HEK293 (cell line): ENCODE data around the gene RPP30.

Source experiments
- CTCF ChIA-PET: fragments of 350-600 bp; formaldehyde crosslinking; extraction: SDS; loops from one replicate; lab custom pipeline; 2021; ENCODE audit warnings: antibody characterized with exemption; lab: Yijun Ruan, JAX
- POLR2A ChIA-PET: fragments of 300-600 bp; formaldehyde crosslinking; extraction: SDS; loops from one replicate; lab custom pipeline; 2020; ENCODE audit warnings: antibody characterized with exemption, inconsistent platforms; lab: Yijun Ruan, JAX
- H3K27ac ChIP-seq: fragments of 200-500 bp; sonication (Bioruptor generic); 2 replicates; pipeline ENCODE4 v1.5.1; 2014; ENCODE audit warnings: low read depth, low read length, control low read depth, inconsistent platforms; ENCODE audit errors: extremely low read depth
- H3K36me3 ChIP-seq, 2 experiments: fragments of 200-500 bp in 1 of 2; sonication (Bioruptor generic) in 1 of 2; 1 replicate in 1 of 2; 2 replicates in 1 of 2; pipeline ENCODE4 v1.5.1; 2014 to 2017; ENCODE audit warnings: inconsistent platforms in 2 of 2, low read length in 2 of 2; ENCODE audit not compliant: control insufficient read depth in 2 of 2, insufficient read depth in 1 of 2
- H3K4me1 ChIP-seq: fragments of 200-500 bp; sonication (Bioruptor generic); 2 replicates; pipeline ENCODE4 v1.5.1; 2014; ENCODE audit warnings: mild to moderate bottlenecking, low read length, inconsistent platforms; ENCODE audit not compliant: control insufficient read depth, insufficient read depth
- H3K4me3 ChIP-seq: 2 replicates; pipeline ENCODE4 v1.5.1; 2011; ENCODE audit warnings: low read depth, mild to moderate bottlenecking, control low read depth, low read length, moderate library complexity
- H3K9me3 ChIP-seq: fragments of 200-500 bp; sonication (Bioruptor generic); 2 replicates; pipeline ENCODE4 v1.5.1; 2014; ENCODE audit warnings: low read depth, low read length, inconsistent platforms; ENCODE audit not compliant: control insufficient read depth, insufficient read depth
- EGR2 ChIP-seq: fragments of 450-650 bp; formaldehyde crosslinking; IDR thresholded peaks from 2 replicates; pipeline ENCODE4 v1.5.1; 2016; ENCODE audit warnings: low read depth, missing biosample characterization, missing genetic modification characterization
- GLIS1 ChIP-seq: fragments of 450-650 bp; formaldehyde crosslinking; IDR thresholded peaks from 2 replicates; pipeline ENCODE4 v1.5.1; 2016; ENCODE audit warnings: missing biosample characterization, missing genetic modification characterization
- GLIS2 ChIP-seq: fragments of 450-650 bp; formaldehyde crosslinking; IDR thresholded peaks from 2 replicates; pipeline ENCODE4 v1.5.1; 2016; ENCODE audit warnings: missing biosample characterization, missing genetic modification characterization
- OSR2 ChIP-seq: fragments of 450-650 bp; formaldehyde crosslinking; IDR thresholded peaks from 2 replicates; pipeline ENCODE4 v1.5.1; 2016; ENCODE audit warnings: missing biosample characterization, missing genetic modification characterization
- PRDM4 ChIP-seq: fragments of 450-650 bp; formaldehyde crosslinking; IDR thresholded peaks from 2 replicates; pipeline ENCODE4 v1.5.1; 2017; ENCODE audit warnings: missing biosample characterization, missing genetic modification characterization
- SCRT1 ChIP-seq: fragments of 450-650 bp; formaldehyde crosslinking; IDR thresholded peaks from 2 replicates; pipeline ENCODE4 v1.5.1; 2016; ENCODE audit warnings: missing biosample characterization, missing genetic modification characterization, borderline replicate concordance
- SP2 ChIP-seq: fragments of 450-650 bp; formaldehyde crosslinking; IDR thresholded peaks from 2 replicates; pipeline ENCODE4 v1.5.1; 2016; ENCODE audit warnings: missing biosample characterization, missing genetic modification characterization
- SP7 ChIP-seq: fragments of 450-650 bp; formaldehyde crosslinking; IDR thresholded peaks from 2 replicates; pipeline ENCODE4 v1.5.1; 2016; ENCODE audit warnings: missing biosample characterization, missing genetic modification characterization
- ZEB2 ChIP-seq: fragments of 450-650 bp; formaldehyde crosslinking; IDR thresholded peaks from 2 replicates; pipeline ENCODE4 v1.5.1; 2016; ENCODE audit warnings: missing biosample characterization, missing genetic modification characterization
- ZNF121 ChIP-seq: fragments of 450-650 bp; formaldehyde crosslinking; IDR thresholded peaks from 2 replicates; pipeline ENCODE4 v1.5.1; 2016; ENCODE audit warnings: missing biosample characterization, missing genetic modification characterization
- ZNF157 ChIP-seq: fragments of 450-650 bp; formaldehyde crosslinking; IDR thresholded peaks from 2 replicates; pipeline ENCODE4 v1.5.1; 2016; ENCODE audit warnings: missing biosample characterization, missing genetic modification characterization
- ZNF16 ChIP-seq: fragments of 450-650 bp; formaldehyde crosslinking; IDR thresholded peaks from 2 replicates; pipeline ENCODE4 v1.5.1; 2016; ENCODE audit warnings: low read depth, missing biosample characterization, missing genetic modification characterization
- ZNF169 ChIP-seq: fragments of 450-650 bp; formaldehyde crosslinking; IDR thresholded peaks from 2 replicates; pipeline ENCODE4 v1.5.1; 2016; ENCODE audit warnings: missing biosample characterization, missing genetic modification characterization
- ZNF175 ChIP-seq: fragments of 450-650 bp; formaldehyde crosslinking; IDR thresholded peaks from 2 replicates; pipeline ENCODE4 v1.5.1; 2016; ENCODE audit warnings: missing biosample characterization, missing genetic modification characterization
- ZNF184 ChIP-seq: fragments of 450-650 bp; IDR thresholded peaks from 2 replicates; pipeline ENCODE4 v1.5.1; 2018; ENCODE audit warnings: missing biosample characterization, mild to moderate bottlenecking, missing genetic modification characterization
- ZNF202 ChIP-seq: fragments of 450-650 bp; formaldehyde crosslinking; IDR thresholded peaks from 2 replicates; pipeline ENCODE4 v1.5.1; 2016; ENCODE audit warnings: missing biosample characterization, missing genetic modification characterization, borderline replicate concordance
- ZNF324 ChIP-seq: fragments of 450-650 bp; formaldehyde crosslinking; IDR thresholded peaks from 2 replicates; pipeline ENCODE4 v1.5.1; 2016; ENCODE audit warnings: missing biosample characterization, missing genetic modification characterization
- ZNF341 ChIP-seq: fragments of 450-650 bp; formaldehyde crosslinking; IDR thresholded peaks from 2 replicates; pipeline ENCODE4; 2016; ENCODE audit warnings: low read depth, missing biosample characterization, missing genetic modification characterization
- ZNF350 ChIP-seq: fragments of 450-650 bp; formaldehyde crosslinking; IDR thresholded peaks from 2 replicates; pipeline ENCODE4 v1.5.0; 2017; ENCODE audit warnings: missing biosample characterization, mild to moderate bottlenecking, missing genetic modification characterization
- ZNF404 ChIP-seq: fragments of 450-650 bp; formaldehyde crosslinking; IDR thresholded peaks from 2 replicates; pipeline ENCODE4 v1.5.1; 2017; ENCODE audit warnings: missing biosample characterization, missing genetic modification characterization
- ZNF48 ChIP-seq: fragments of 450-650 bp; formaldehyde crosslinking; IDR thresholded peaks from 2 replicates; pipeline ENCODE4 v1.5.1; 2016; ENCODE audit warnings: missing biosample characterization, missing genetic modification characterization
- ZNF544 ChIP-seq: fragments of 450-650 bp; formaldehyde crosslinking; IDR thresholded peaks from 2 replicates; pipeline ENCODE4 v1.5.0; 2017; ENCODE audit warnings: missing biosample characterization, missing genetic modification characterization
- ZNF654 ChIP-seq: fragments of 450-650 bp; formaldehyde crosslinking; IDR thresholded peaks from 2 replicates; pipeline ENCODE4 v1.5.1; 2016; ENCODE audit warnings: low read depth, missing biosample characterization, missing genetic modification characterization
- ZNF664 ChIP-seq: fragments of 450-650 bp; formaldehyde crosslinking; IDR thresholded peaks from 2 replicates; pipeline ENCODE4 v1.5.1; 2016; ENCODE audit warnings: missing biosample characterization, missing genetic modification characterization
- ZSCAN18 ChIP-seq: fragments of 450-650 bp; formaldehyde crosslinking; IDR thresholded peaks from 2 replicates; pipeline ENCODE4 v1.5.1; 2016; ENCODE audit warnings: missing biosample characterization, missing genetic modification characterization
- ZSCAN5A ChIP-seq: fragments of 450-650 bp; formaldehyde crosslinking; IDR thresholded peaks from 2 replicates; pipeline ENCODE4 v1.5.1; 2016; ENCODE audit warnings: missing biosample characterization, missing genetic modification characterization
- ZXDB ChIP-seq: fragments of 450-650 bp; formaldehyde crosslinking; IDR thresholded peaks from 2 replicates; pipeline ENCODE4 v1.5.1; 2016; ENCODE audit warnings: missing biosample characterization, missing genetic modification characterization
- TF ChIP-seq, protein P1 (sequence below): fragments of 450-650 bp; formaldehyde crosslinking; conservative IDR thresholded peaks from 2 replicates; pipeline ENCODE4 v1.5.1; 2016; ENCODE audit warnings: low read depth, missing biosample characterization, missing genetic modification characterization
- TF ChIP-seq, protein P2 (sequence below): fragments of 450-650 bp; formaldehyde crosslinking; IDR thresholded peaks from 2 replicates; pipeline ENCODE4 v1.5.1; 2017; ENCODE audit warnings: missing biosample characterization, missing genetic modification characterization

The RPP30 gene

GRCh38 chr10:90871766-90872647 is at the start of gene RPP30:
RPP30 (plus strand) TSS chr10:90871974; CDS start chr10:90871987, 13 bp downstream.
- Histone ChIP-seq H3K4me3 (peak within 1 kb of the TSS; percentile 71), H3K9me3 (peaks cover 3% of the 10 kb centered on the region), H3K4me1 (peaks cover 9% of the 10 kb centered on the region), H3K36me3 (peaks cover 21 to 23% of the 10 kb centered on the region in 2 experiments), H3K27ac (peak within 1 kb of the TSS; percentile 71)
- ChIA-PET CTCF (interaction anchor here (0.6 to 1.5 kb wide), 11 partner anchors 9 to 598 kb away, joined by 3 to 4 read pairs (median 3); partner anchors contain the start of gene HTR7), POLR2A (interaction anchor here (0.6 to 1.3 kb wide), 4 partner anchors 8 to 625 kb away, joined by 3 to 7 read pairs (median 4); no protein-coding TSS in a partner anchor)
- TF ChIP-seq GLIS1 (no peak), ZNF157 (tag by site-specific recombination) (no peak), SP2 (tag by site-specific recombination) (peak; percentile 48), ZNF175 (no peak), ZNF341 (tag by site-specific recombination) (no peak), ZNF544 (no peak), ZNF350 (no peak), ZNF664 (no peak), ZNF184 (tag by site-specific recombination) (no peak), SCRT1 (tag by site-specific recombination) (no peak), ZNF16 (no peak), ZSCAN5A (tag by site-specific recombination) (no peak), ZNF202 (tag by site-specific recombination) (no peak), EGR2 (tag by site-specific recombination) (peak; percentile 97), PRDM4 (tag by site-specific recombination) (no peak), ZNF654 (tag by site-specific recombination) (no peak), SP7 (tag by site-specific recombination) (peak; percentile 42; the same call in 1 of the 2 replicates), GLIS2 (tag by site-specific recombination) (no peak), ZNF48 (tag by site-specific recombination) (no peak), OSR2 (tag by site-specific recombination) (no peak), ZXDB (tag by site-specific recombination) (peak; percentile 33; the same call in 1 of the 2 replicates), ZNF324 (tag by site-specific recombination) (no peak), ZSCAN18 (tag by site-specific recombination) (no peak), ZNF169 (tag by site-specific recombination) (no peak), ZNF404 (tag by site-specific recombination) (no peak), ZEB2 (no peak), ZNF121 (no peak)
- TF ChIP-seq, protein P1, sequence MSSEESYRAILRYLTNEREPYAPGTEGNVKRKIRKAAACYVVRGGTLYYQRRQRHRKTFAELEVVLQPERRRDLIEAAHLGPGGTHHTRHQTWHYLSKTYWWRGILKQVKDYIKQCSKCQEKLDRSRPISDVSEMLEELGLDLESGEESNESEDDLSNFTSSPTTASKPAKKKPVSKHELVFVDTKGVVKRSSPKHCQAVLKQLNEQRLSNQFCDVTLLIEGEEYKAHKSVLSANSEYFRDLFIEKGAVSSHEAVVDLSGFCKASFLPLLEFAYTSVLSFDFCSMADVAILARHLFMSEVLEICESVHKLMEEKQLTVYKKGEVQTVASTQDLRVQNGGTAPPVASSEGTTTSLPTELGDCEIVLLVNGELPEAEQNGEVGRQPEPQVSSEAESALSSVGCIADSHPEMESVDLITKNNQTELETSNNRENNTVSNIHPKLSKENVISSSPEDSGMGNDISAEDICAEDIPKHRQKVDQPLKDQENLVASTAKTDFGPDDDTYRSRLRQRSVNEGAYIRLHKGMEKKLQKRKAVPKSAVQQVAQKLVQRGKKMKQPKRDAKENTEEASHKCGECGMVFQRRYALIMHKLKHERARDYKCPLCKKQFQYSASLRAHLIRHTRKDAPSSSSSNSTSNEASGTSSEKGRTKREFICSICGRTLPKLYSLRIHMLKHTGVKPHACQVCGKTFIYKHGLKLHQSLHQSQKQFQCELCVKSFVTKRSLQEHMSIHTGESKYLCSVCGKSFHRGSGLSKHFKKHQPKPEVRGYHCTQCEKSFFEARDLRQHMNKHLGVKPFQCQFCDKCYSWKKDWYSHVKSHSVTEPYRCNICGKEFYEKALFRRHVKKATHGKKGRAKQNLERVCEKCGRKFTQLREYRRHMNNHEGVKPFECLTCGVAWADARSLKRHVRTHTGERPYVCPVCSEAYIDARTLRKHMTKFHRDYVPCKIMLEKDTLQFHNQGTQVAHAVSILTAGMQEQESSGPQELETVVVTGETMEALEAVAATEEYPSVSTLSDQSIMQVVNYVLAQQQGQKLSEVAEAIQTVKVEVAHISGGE: no peak
- TF ChIP-seq, protein P2, sequence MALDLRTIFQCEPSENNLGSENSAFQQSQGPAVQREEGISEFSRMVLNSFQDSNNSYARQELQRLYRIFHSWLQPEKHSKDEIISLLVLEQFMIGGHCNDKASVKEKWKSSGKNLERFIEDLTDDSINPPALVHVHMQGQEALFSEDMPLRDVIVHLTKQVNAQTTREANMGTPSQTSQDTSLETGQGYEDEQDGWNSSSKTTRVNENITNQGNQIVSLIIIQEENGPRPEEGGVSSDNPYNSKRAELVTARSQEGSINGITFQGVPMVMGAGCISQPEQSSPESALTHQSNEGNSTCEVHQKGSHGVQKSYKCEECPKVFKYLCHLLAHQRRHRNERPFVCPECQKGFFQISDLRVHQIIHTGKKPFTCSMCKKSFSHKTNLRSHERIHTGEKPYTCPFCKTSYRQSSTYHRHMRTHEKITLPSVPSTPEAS (tag by site-specific recombination): no peak
